CD4-positive, alpha-beta T cell (primary cell): ENCODE measurements around the gene TUBA1B. TPM values are rescaled to one million over a fixed set of nuclear protein-coding genes. Genes with fewer than 3 reads are reported as not detected.

Experiments used
- ATAC-seq: fragments of 200-7000 bp; cut with Tn5 transposase; one replicate; pipeline ENCODE4 v1.10.0; 2022; ENCODE audit warnings: mild to moderate bottlenecking; ENCODE audit not compliant: poor library complexity
- CTCF ChIA-PET: fragments of 350-600 bp; sonication (Branson Sonifier 250); formaldehyde crosslinking; loops from one replicate; lab custom pipeline; 2021; ENCODE audit warnings: antibody characterized with exemption, inconsistent platforms; lab: Charles Lee
- POLR2A ChIA-PET: fragments of 350-600 bp; sonication (Branson Sonifier 250); formaldehyde crosslinking; loops from one replicate; lab custom pipeline; 2021; ENCODE audit warnings: antibody characterized with exemption, inconsistent platforms; lab: Charles Lee
- DNase-seq, 14 experiments: peaks; one replicate each; pipeline ENCODE4 v3.0.0-alpha.2; 2013 to 2020; ENCODE audit warnings: mixed read lengths in 2 of 14
- H3K27ac ChIP-seq, 2 donors: one replicate each; pipeline versions ENCODE4 v1.5.1 to v1.7.0; 2013; ENCODE audit warnings: low read length in 2 of 2, low read depth in 1 of 2, mild to moderate bottlenecking in 1 of 2
- H3K27me3 ChIP-seq, 2 experiments: 1 replicate in 1 of 2; 2 replicates in 1 of 2; pipeline versions ENCODE4 v1.6.1 to v1.7.0; 2013; ENCODE audit warnings: low read length in 2 of 2, control low read depth in 1 of 2, mild to moderate bottlenecking in 1 of 2, moderate library complexity in 1 of 2; ENCODE audit not compliant: insufficient read depth in 2 of 2, control insufficient read depth in 1 of 2
- H3K36me3 ChIP-seq: one replicate; pipeline ENCODE4 v1.6.1; 2013; ENCODE audit warnings: low read length, control low read depth; ENCODE audit not compliant: insufficient read depth
- H3K4me1 ChIP-seq: one replicate; pipeline ENCODE4 v1.6.1; 2013; ENCODE audit warnings: low read length, control low read depth; ENCODE audit not compliant: insufficient read depth
- H3K4me3 ChIP-seq: one replicate; pipeline ENCODE4 v1.5.1; 2013; ENCODE audit warnings: mild to moderate bottlenecking, low read length, moderate library complexity
- H3K9me3 ChIP-seq, 2 experiments: 1 replicate in 1 of 2; 2 replicates in 1 of 2; pipeline versions ENCODE4 v1.6.1 to v1.7.0; 2013; ENCODE audit warnings: low read length in 2 of 2, mild to moderate bottlenecking in 2 of 2, control low read depth in 1 of 2, moderate library complexity in 1 of 2; ENCODE audit not compliant: control insufficient read depth in 1 of 2, insufficient read depth in 1 of 2
- H3K27ac Mint-ChIP-seq: one replicate; pipeline ENCODE4 v1.8.0; 2020; ENCODE audit warnings: mixed read lengths
- H3K27me3 Mint-ChIP-seq: one replicate; pipeline ENCODE4 v1.8.0; 2021; ENCODE audit warnings: mixed read lengths
- H3K36me3 Mint-ChIP-seq: one replicate; pipeline ENCODE4 v1.8.0; 2021; ENCODE audit warnings: low read depth, mixed read lengths
- H3K4me1 Mint-ChIP-seq: one replicate; pipeline ENCODE4 v1.8.0; 2021; ENCODE audit warnings: low read depth, mixed read lengths
- H3K4me3 Mint-ChIP-seq: one replicate; pipeline ENCODE4 v1.8.0; 2020; ENCODE audit warnings: mild to moderate bottlenecking, mixed read lengths
- H3K9me3 Mint-ChIP-seq: one replicate; pipeline ENCODE4 v1.8.0; 2020; ENCODE audit warnings: mixed read lengths
- CTCF ChIP-seq: fragments of 200-600 bp; IDR thresholded peaks from one replicate; pipeline ENCODE4 v1.8.0; 2022; ENCODE audit warnings: antibody characterized with exemption, mild to moderate bottlenecking
- intact Hi-C, 2 experiments: fragments of 100-400 bp; cut with DNase I in 1 of 2; cut with micrococcal nuclease in 1 of 2; formaldehyde crosslinking; loops; one replicate each; pipeline versions ENCODE4 v1.15.1 to v1.9.0; 2023 to 2025; cut with DNase I, micrococcal nuclease
- total RNA-seq, 174 experiments: library from RNA in 2 of 174; stranded (reverse) in 2 of 174; gene quantifications; one replicate each; pipeline ENCODE4 v1.2.3 and lab custom pipeline; 2021 to 2026

TUBA1B gene
- total RNA-seq, 2 experiments from 2014 or later: 116 to 120 TPM

GRCh38 chr12:49144384-49144783 is 13.2 kb upstream of the TUBA1B start:
- ATAC-seq: no peak
- H3K27ac Mint-ChIP-seq: no peak overlapping the region
- no peaks in the 10 kb centered on the region for H3K27me3 ChIP-seq
- no peak for TF ChIP-seq CTCF
- no peaks in the 10 kb centered on the region for H3K9me3 Mint-ChIP-seq
- no peaks in the 10 kb centered on the region for H3K27me3 Mint-ChIP-seq
- H3K27ac ChIP-seq: no peak overlapping the region
- ChIA-PET CTCF (no interaction called here), POLR2A (interaction anchor here (0.6 to 2.1 kb wide), 2 partner anchors 13 to 144 kb away, joined by 4 to 13 read pairs; partner anchors contain the start of gene TUBA1B)
- no peaks in the 10 kb centered on the region for H3K4me1 ChIP-seq
- no peak for DNase-seq
- no peak overlapping the region for H3K4me3 ChIP-seq
- intact Hi-C loops: no loop called here
- H3K9me3 ChIP-seq: no peaks in the 10 kb centered on the region
- no peaks in the 10 kb centered on the region for H3K4me1 Mint-ChIP-seq
- H3K36me3 ChIP-seq: no peaks in the 10 kb centered on the region
- H3K4me3 Mint-ChIP-seq: no peak overlapping the region
- H3K36me3 Mint-ChIP-seq: no peaks in the 10 kb centered on the region

- Histone ChIP-seq H3K9me3 (no peaks in the 10 kb centered on the region), H3K27me3 (no peaks in the 10 kb centered on the region), H3K4me1 (no peaks in the 10 kb centered on the region), H3K27ac (no peak overlapping the region), H3K4me3 (no peak overlapping the region), H3K36me3 (no peaks in the 10 kb centered on the region)
- ChIA-PET CTCF (no interaction called here), POLR2A (no interaction called here)
- Mint-ChIP-seq H3K27ac (no peak overlapping the region), H3K9me3 (no peaks in the 10 kb centered on the region), H3K4me3 (no peak overlapping the region), H3K27me3 (no peaks in the 10 kb centered on the region), H3K36me3 (no peaks in the 10 kb centered on the region), H3K4me1 (no peaks in the 10 kb centered on the region)
- DNase-seq (no peak), ATAC-seq (no peak)
- TF ChIP-seq CTCF: no peak
- intact Hi-C loops: loop anchor here in 1 of 2 experiments (5.0 kb wide), 1 partner anchor 33 kb away; no protein-coding TSS in a partner anchor
Observed at GRCh38 chr12:49138999-49139398, 7.8 kb upstream of the TUBA1B start.

GRCh38 chr12:49138587-49138986 is 7.4 kb upstream of the TUBA1B start:
- Mint-ChIP-seq H3K27me3 (no peaks in the 10 kb centered on the region), H3K4me1 (no peaks in the 10 kb centered on the region), H3K4me3 (no peak overlapping the region), H3K9me3 (no peaks in the 10 kb centered on the region), H3K36me3 (no peaks in the 10 kb centered on the region), H3K27ac (no peak overlapping the region)
- no peak for TF ChIP-seq CTCF
- no peak overlapping the region for H3K4me3 ChIP-seq
- ChIA-PET POLR2A (no interaction called here), CTCF (no interaction called here)
- H3K4me1 ChIP-seq: no peaks in the 10 kb centered on the region
- H3K27me3 ChIP-seq: no peaks in the 10 kb centered on the region
- DNase-seq (no peak), ATAC-seq (no peak)
- intact Hi-C loops: loop anchor here in 1 of 2 experiments (5.0 kb wide), 1 partner anchor 34 kb away; no protein-coding TSS in a partner anchor
- no peaks in the 10 kb centered on the region for H3K9me3 ChIP-seq
- H3K27ac ChIP-seq: no peak overlapping the region
- no peaks in the 10 kb centered on the region for H3K36me3 ChIP-seq
